NCI-H1930 (cell line): ENCODE measurements around the gene PPP2R3A.
A peak's percentile ranks its signal among the peaks of the same experiment; 100 is the strongest.

Experiments used
- DNase-seq, 2 experiments: peaks; one replicate each; lab custom pipeline; 2025; lab: John Stamatoyannopoulos, UW

Gene PPP2R3A

DNA sequence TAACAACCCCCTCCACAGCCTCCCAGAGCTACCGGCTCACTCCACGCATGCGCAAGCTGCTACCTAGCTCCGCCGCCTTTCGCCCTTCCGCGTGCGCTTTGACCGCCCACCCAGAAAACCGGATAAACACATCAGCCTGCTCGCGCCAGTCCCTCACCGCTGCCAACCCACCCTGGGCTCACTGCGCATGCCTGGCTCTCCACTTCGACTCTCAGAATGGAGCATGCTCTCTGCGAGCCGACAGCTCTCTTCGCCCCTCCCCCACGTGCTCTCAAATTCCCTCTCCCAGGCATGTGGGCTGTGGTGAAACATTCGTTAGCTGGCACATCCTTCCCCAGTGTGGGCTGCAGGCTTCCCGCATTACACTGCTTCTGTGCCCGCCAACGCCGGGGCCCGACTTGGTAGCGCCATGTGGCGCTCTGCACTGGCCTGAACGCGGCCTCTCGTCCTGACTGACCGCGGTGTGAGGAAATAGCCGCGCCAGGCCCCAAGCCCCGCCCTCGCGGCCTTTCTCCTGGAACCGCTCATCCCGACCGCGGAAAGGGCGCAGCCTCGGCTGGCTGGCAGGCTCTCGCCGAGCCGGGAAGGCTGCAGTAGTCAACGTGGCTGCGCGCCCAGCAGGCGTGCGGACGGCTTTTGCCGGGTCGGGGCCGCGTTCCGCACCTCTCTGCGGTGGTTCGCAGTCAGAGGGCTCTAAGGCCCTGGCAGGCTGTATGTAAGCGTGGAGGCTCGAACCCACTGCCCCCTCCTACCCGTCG is 231.1 kb downstream of the PPP2R3A start:
- DNase-seq: peak; percentile 98 to 99

DNA sequence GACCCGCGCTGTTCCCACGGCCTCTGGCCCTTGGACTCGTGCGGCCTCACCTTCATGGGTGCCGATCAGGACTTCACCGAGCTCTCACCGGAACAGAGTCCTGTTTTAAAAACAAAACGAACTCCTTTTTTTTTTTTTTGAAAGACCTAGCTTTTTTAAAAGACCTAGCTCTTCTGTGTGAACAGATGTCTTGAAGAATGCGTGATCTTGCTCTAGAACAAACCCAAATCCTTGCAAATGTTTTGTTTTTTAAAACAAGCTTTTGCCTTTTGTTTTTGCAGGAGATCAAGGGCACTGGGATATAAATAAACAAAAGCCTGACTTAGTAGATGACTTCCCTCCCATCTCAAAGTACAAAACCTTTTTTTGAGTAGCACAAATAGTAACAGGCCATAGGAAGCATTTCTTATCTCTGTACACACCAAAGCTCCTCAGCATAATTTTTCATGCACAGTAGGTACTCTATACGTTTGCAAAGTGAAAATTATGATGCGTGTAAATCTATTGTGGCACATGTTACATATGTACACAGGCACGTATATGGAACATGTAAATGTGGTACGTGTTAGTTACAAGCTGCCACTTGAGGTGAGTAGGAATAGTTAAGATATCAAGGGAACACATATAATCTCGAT is 231.7 kb downstream of the PPP2R3A start:
- no peak for DNase-seq
